ENCODE measurements around the gene SH2D1B. TPM values are rescaled to one million over a fixed set of nuclear protein-coding genes. Genes with fewer than 3 reads are reported as not detected.

The SH2D1B gene
- total RNA-seq, 1 experiment from 2014 or later, result 0.04 TPM

- Histone ChIP-seq H3K9ac (ENCODE audit: low read length) (no peak overlapping the region), H3K79me2 (ENCODE audit: low read length) (no peaks in the 10 kb centered on the region), H3K4me1 (ENCODE audit: insufficient read depth, low read length) (no peaks in the 10 kb centered on the region), H3K36me3 (ENCODE audit: low read depth, low read length) (no peaks in the 10 kb centered on the region), H3K27me3 (ENCODE audit: low read length) (no peaks in the 10 kb centered on the region), H4K20me1 (ENCODE audit: low read length) (no peaks in the 10 kb centered on the region), H3K27ac (ENCODE audit: low read length) (no peak overlapping the region), H3K4me3 (ENCODE audit: low read length) (no peak overlapping the region), H3F3A (ENCODE audit: low read length, unreplicated experiment) (no peaks in the 10 kb centered on the region), H2AFZ (ENCODE audit: low read length) (no peak overlapping the region), H3K9me3 (ENCODE audit: low read length) (no peaks in the 10 kb centered on the region), H3K9me2 (replicated peaks; ENCODE audit: low read length) (no peaks in the 10 kb centered on the region), H3K4me2 (ENCODE audit: low read length) (no peak overlapping the region)
- CTCF ChIA-PET, result no interaction called here
- TF ChIP-seq EZH2 (IDR thresholded peaks at IDR 0.05; ENCODE audit: low read length, unreplicated experiment), result no peak
- TF ChIP-seq CTCF (conservative IDR thresholded peaks at IDR 0.05; ENCODE audit: low read depth, low read length), result no peak
- no peak for TF ChIP-seq EZH2phosphoT487 (IDR thresholded peaks at IDR 0.05; ENCODE audit: borderline replicate concordance, low read length)
- POLR2A ChIA-PET (ENCODE audit: unreplicated experiment), result no interaction called here
- ATAC-seq, result no peak
- BruUV-seq (replicated peaks), result no TSS peak
- intact Hi-C loops (cut with micrococcal nuclease), result no loop called here
- DNase-seq, result no peak
These were observed 51.6 kb downstream of the SH2D1B start for GRCh38 chr1:162360237-162360873.

GRCh38 chr1:162359523-162360236 is 52.3 kb downstream of the SH2D1B start:
- no peak overlapping the region for H3K4me3 ChIP-seq (ENCODE audit: low read length)
- H3K36me3 ChIP-seq (ENCODE audit: low read depth, low read length), result no peaks in the 10 kb centered on the region
- intact Hi-C loops (cut with micrococcal nuclease), result loop anchor here (5.0 kb wide), 1 partner anchor 148 kb away; no protein-coding TSS in a partner anchor
- H3K9me3 ChIP-seq (ENCODE audit: low read length), result no peaks in the 10 kb centered on the region
- ATAC-seq (no peak), DNase-seq (no peak)
- H3K27me3 ChIP-seq (ENCODE audit: low read length), result no peaks in the 10 kb centered on the region
- no peaks in the 10 kb centered on the region for H3K9me2 ChIP-seq (replicated peaks; ENCODE audit: low read length)
- H4K20me1 ChIP-seq (ENCODE audit: low read length), result no peaks in the 10 kb centered on the region
- CTCF ChIA-PET, result interaction anchor here (0.7 kb wide), 1 partner anchor 30 kb away, joined by 3 read pairs; no protein-coding TSS in a partner anchor
- H3K4me2 ChIP-seq (ENCODE audit: low read length), result no peak overlapping the region
- POLR2A ChIA-PET (ENCODE audit: unreplicated experiment), result no interaction called here
- TF ChIP-seq EZH2 (IDR thresholded peaks at IDR 0.05; ENCODE audit: low read length, unreplicated experiment) (no peak), EZH2phosphoT487 (IDR thresholded peaks at IDR 0.05; ENCODE audit: borderline replicate concordance, low read length) (no peak), CTCF (conservative IDR thresholded peaks at IDR 0.05; ENCODE audit: low read depth, low read length) (no peak)
- H3F3A ChIP-seq (ENCODE audit: low read length, unreplicated experiment), result no peaks in the 10 kb centered on the region
- H3K4me1 ChIP-seq (ENCODE audit: insufficient read depth, low read length), result no peaks in the 10 kb centered on the region
- H3K27ac ChIP-seq (ENCODE audit: low read length), result no peak overlapping the region
- no TSS peak for BruUV-seq (replicated peaks)
- no peaks in the 10 kb centered on the region for H3K79me2 ChIP-seq (ENCODE audit: low read length)
- no peak overlapping the region for H3K9ac ChIP-seq (ENCODE audit: low read length)
- H2AFZ ChIP-seq (ENCODE audit: low read length), result no peak overlapping the region

- Histone ChIP-seq H3K9me3 (ENCODE audit: low read length) (no peaks in the 10 kb centered on the region), H3K9ac (ENCODE audit: low read length) (no peak overlapping the region), H3K4me1 (ENCODE audit: insufficient read depth, low read length) (no peaks in the 10 kb centered on the region), H3K4me3 (ENCODE audit: low read length) (no peak overlapping the region), H3K27me3 (ENCODE audit: low read length) (no peaks in the 10 kb centered on the region), H3F3A (ENCODE audit: low read length, unreplicated experiment) (no peaks in the 10 kb centered on the region), H3K79me2 (ENCODE audit: low read length) (no peaks in the 10 kb centered on the region), H3K27ac (ENCODE audit: low read length) (no peak overlapping the region), H4K20me1 (ENCODE audit: low read length) (no peaks in the 10 kb centered on the region), H3K4me2 (ENCODE audit: low read length) (no peak overlapping the region), H3K36me3 (ENCODE audit: low read depth, low read length) (no peaks in the 10 kb centered on the region), H2AFZ (ENCODE audit: low read length) (no peak overlapping the region), H3K9me2 (replicated peaks; ENCODE audit: low read length) (no peaks in the 10 kb centered on the region)
- DNase-seq, result no peak
- BruUV-seq (replicated peaks), result no TSS peak
- ChIA-PET CTCF (no interaction called here), POLR2A (ENCODE audit: unreplicated experiment) (no interaction called here)
- ATAC-seq, result no peak
- TF ChIP-seq EZH2phosphoT487 (IDR thresholded peaks at IDR 0.05; ENCODE audit: borderline replicate concordance, low read length), result no peak
- no peak for TF ChIP-seq CTCF (conservative IDR thresholded peaks at IDR 0.05; ENCODE audit: low read depth, low read length)
- intact Hi-C loops (cut with micrococcal nuclease), result loop anchor here (5.0 kb wide), 1 partner anchor 148 kb away; no protein-coding TSS in a partner anchor
These were observed 53.0 kb downstream of the SH2D1B start for GRCh38 chr1:162358928-162359327.
